Left ventricle myocardium superior (tissue), 1 donor: Measurements from ENCODE around the gene AMOTL2. TPM values are rescaled to one million over a fixed set of nuclear protein-coding genes. Genes with fewer than 3 reads are reported as not detected.

Experiments used
- ATAC-seq: fragments of 200-7000 bp; cut with Tn5 transposase; one replicate; pipeline ENCODE4 v1.9.1; 2020; ENCODE audit warnings: mild to moderate bottlenecking, moderate library complexity
- DNase-seq: peaks from one replicate; pipeline ENCODE4 v3.0.0-alpha.2; 2020
- intact Hi-C: fragments of 100-400 bp; cut with micrococcal nuclease; formaldehyde crosslinking; loops from one replicate; pipeline ENCODE4 v1.11.0; 2022
- total RNA-seq: library from RNA; stranded (reverse); fragmentation: NEBNext Ultra II Directional; extraction: Animal tissue kit (Norgen Biotek cat#: 25700); gene quantifications from one replicate; pipeline ENCODE4 v1.2.1, GENCODE V29; 2021
- donor health status: DM: no; HTN: yes; CAD: no; lungs with severe emphysema.

AMOTL2 gene
- total RNA-seq, 1 donor from 2014 or later, result 53.9 TPM

- intact Hi-C loops, result no loop called here
- DNase-seq (no peak), ATAC-seq (peak; percentile 76)
Measured at GRCh38 chr3:134326760-134327593, 47.3 kb downstream of the AMOTL2 start.

- peak; percentile 8 for ATAC-seq
- DNase-seq, result no peak
- intact Hi-C loops, result no loop called here
Measured at GRCh38 chr3:134326126-134326525, 48.1 kb downstream of the AMOTL2 start.

- intact Hi-C loops, result no loop called here
- ATAC-seq, result peak; percentile 83
Measured at GRCh38 chr3:134325706-134326105, 48.5 kb downstream of the AMOTL2 start.

GRCh38 chr3:134325061-134325705 lies 49.1 kb downstream of the AMOTL2 start:
- ATAC-seq (no peak), DNase-seq (no peak)
- intact Hi-C loops, result no loop called here

More at GRCh38 chr3:134325706-134326105, 48.5 kb downstream of the AMOTL2 start:
- DNase-seq, result peak; percentile 51

GRCh38 chr3:134323966-134324962 lies 50.0 kb downstream of the AMOTL2 start:
- intact Hi-C loops, result no loop called here
- ATAC-seq, result no peak
- DNase-seq, result no peak

- ATAC-seq (no peak), DNase-seq (no peak)
- intact Hi-C loops, result no loop called here
Measured at GRCh38 chr3:134322286-134322685, 52.0 kb downstream of the AMOTL2 start.

GRCh38 chr3:134320749-134321148 lies 53.5 kb downstream of the AMOTL2 start:
- DNase-seq (no peak), ATAC-seq (no peak)
- intact Hi-C loops, result no loop called here

- ATAC-seq (no peak), DNase-seq (no peak)
- intact Hi-C loops, result no loop called here
Measured at GRCh38 chr3:134319931-134320330, 54.3 kb downstream of the AMOTL2 start.

- DNase-seq, result no peak
- no peak for ATAC-seq
- intact Hi-C loops, result no loop called here
Measured at GRCh38 chr3:134318166-134318565, 56.1 kb downstream of the AMOTL2 start.

GRCh38 chr3:134317106-134317947 lies 56.9 kb downstream of the AMOTL2 start:
- ATAC-seq (no peak), DNase-seq (no peak)
- intact Hi-C loops, result no loop called here

GRCh38 chr3:134315286-134316106 lies 58.8 kb downstream of the AMOTL2 start:
- ATAC-seq (peak; percentile 72), DNase-seq (peak; percentile 88)
- intact Hi-C loops, result no loop called here

- DNase-seq (no peak), ATAC-seq (peak; percentile 6)
- intact Hi-C loops, result no loop called here
Measured at GRCh38 chr3:134314588-134315285, 59.5 kb downstream of the AMOTL2 start.

- intact Hi-C loops, result no loop called here
- DNase-seq (no peak), ATAC-seq (peak; percentile 7)
Measured at GRCh38 chr3:134313847-134314587, 60.2 kb downstream of the AMOTL2 start.

GRCh38 chr3:134312873-134313846 lies 61.1 kb downstream of the AMOTL2 start:
- intact Hi-C loops, result no loop called here
- ATAC-seq (peak; percentile 84), DNase-seq (peak; percentile 91)
